22Rv1 (cell line): ENCODE measurements around the gene TET2.

Experiments
- H3K27ac ChIP-seq: fragments of 450-650 bp; 2 replicates; pipeline ENCODE4 v1.5.1; 2017
- ZFX ChIP-seq: fragments of 450-650 bp; IDR thresholded peaks from 2 replicates; pipeline ENCODE4 v1.6.1; 2017; ENCODE audit warnings: antibody characterized with exemption, borderline replicate concordance
- TF ChIP-seq, protein P1 (sequence below): fragments of 450-650 bp; IDR thresholded peaks from 2 replicates; pipeline ENCODE4 v1.5.1; 2017; ENCODE audit warnings: mild to moderate bottlenecking

Gene TET2

DNA sequence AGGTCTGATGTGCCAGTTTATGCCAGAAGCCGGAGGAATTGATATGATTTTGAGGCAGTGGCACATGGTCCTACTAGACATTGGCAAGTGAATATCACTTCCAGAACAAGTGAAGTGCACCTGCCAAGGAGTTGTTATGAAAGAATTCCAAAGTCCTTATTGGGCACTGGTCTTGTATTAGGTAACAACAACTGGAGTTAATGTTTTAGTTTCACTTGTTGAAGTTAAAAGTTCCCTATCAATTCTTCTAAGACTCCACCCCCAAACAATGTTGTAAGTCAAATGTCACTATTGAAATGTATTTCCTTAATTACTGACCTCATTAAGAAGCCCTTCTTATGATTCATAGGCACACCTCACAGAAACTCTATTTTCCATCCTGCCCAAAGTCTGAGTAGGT lies 3.1 kb downstream of the TET2 start:
- H3K27ac ChIP-seq, result no peak overlapping the region
- no peak for TF ChIP-seq ZFX
- TF ChIP-seq, protein P1, sequence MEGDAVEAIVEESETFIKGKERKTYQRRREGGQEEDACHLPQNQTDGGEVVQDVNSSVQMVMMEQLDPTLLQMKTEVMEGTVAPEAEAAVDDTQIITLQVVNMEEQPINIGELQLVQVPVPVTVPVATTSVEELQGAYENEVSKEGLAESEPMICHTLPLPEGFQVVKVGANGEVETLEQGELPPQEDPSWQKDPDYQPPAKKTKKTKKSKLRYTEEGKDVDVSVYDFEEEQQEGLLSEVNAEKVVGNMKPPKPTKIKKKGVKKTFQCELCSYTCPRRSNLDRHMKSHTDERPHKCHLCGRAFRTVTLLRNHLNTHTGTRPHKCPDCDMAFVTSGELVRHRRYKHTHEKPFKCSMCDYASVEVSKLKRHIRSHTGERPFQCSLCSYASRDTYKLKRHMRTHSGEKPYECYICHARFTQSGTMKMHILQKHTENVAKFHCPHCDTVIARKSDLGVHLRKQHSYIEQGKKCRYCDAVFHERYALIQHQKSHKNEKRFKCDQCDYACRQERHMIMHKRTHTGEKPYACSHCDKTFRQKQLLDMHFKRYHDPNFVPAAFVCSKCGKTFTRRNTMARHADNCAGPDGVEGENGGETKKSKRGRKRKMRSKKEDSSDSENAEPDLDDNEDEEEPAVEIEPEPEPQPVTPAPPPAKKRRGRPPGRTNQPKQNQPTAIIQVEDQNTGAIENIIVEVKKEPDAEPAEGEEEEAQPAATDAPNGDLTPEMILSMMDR, result no peak

DNA sequence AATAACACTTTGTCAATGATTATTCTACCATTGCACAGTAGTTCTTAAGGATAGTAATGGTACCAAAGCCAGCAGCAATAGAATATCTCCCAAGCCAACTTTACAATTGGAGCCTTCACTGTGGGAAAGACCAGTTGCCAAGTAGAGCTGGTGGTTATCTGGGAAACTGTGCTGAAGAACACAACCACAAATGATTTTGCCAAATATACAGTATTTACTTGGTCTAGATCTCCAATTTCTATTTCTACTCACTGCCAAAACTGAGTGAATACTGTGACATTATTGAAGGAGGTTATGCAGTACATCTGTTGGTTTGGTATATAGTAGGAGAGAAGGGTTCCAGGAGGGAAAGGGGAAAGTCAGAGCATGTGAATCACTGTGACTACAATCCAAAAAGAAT lies 3.8 kb downstream of the TET2 start:
- TF ChIP-seq, protein P1, result no peak
- TF ChIP-seq ZFX, result no peak
- no peak overlapping the region for H3K27ac ChIP-seq

DNA sequence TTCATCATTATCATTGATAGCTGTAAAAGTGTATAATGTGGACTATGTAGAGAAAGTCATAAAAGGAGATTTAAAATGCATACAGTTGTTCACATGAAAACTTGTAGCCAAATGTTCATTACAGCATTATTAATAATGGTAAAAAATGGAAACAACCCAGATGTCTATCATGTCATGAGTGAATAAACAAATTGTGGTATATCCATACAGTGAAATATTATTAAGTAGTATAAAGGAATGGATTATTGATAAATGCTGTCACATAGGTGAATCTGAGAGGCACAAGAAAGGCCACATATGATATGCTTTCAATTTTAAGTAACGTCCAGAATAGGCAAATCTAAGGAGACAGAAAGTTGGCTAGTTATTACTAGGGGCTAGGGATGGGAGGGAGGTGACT lies 7.1 kb downstream of the TET2 start:
- no peak overlapping the region for H3K27ac ChIP-seq
- TF ChIP-seq ZFX, result no peak
- TF ChIP-seq, protein P1, result no peak

DNA sequence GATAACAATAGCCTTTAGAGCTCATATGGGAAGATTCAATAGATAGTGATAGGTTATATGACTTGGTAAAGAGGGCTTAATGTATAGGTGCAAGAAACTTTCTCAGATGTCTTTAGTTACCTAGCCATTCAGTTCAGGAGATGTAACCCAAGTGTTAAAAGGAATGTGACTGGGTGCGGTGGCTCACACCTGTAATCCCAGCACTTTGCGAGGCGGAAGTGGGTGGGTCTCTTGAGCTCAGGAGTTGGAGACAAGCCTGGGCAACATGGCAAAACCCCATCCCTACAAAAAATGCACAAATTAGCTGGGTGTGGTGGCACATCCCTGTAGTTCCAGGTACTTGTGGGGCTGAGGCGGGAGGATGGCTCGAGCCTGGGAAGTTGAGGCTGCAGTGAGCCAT lies 7.9 kb downstream of the TET2 start:
- TF ChIP-seq, protein P1, result no peak
- no peak for TF ChIP-seq ZFX
- no peak overlapping the region for H3K27ac ChIP-seq

DNA sequence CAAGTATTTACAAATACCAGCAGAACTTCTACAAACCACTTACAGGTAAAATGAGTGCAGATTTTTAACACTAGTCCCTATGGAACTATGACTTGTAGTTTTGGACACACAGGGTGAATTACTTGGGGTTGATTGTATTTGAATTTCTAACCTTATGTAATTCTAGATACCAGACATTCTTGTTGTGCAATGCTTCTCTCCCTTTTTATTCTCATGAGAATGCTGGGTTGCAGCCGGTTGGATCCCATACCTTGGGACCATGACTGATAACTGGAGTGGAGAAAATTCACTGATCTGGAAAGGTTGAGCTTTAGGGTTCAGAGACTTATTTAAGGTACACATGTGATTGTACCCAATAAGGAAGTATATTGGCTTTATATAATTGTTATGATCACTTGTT lies 8.8 kb downstream of the TET2 start:
- TF ChIP-seq ZFX, result no peak
- TF ChIP-seq, protein P1, result no peak
- H3K27ac ChIP-seq, result no peak overlapping the region

DNA sequence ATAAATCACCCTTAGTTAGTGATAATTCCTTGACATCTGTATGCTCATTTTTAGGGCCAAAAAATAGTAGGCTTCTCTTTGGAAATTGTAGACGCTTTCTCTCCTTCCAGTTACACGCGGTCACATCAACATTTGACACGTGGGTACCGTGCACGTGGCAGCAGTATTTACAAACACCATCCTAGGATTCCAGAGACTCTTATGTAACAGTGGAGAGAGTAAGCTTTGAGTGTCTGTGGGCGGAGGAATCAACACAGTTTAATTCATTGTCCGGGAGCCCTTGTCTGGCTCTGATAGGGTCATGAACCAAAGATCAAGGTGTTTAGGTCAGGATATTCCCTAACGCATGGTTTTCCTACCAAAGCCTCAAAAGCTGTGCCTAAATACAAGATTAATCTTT lies 12.2 kb downstream of the TET2 start:
- TF ChIP-seq, protein P1, result no peak
- TF ChIP-seq ZFX, result no peak
- no peak overlapping the region for H3K27ac ChIP-seq

DNA sequence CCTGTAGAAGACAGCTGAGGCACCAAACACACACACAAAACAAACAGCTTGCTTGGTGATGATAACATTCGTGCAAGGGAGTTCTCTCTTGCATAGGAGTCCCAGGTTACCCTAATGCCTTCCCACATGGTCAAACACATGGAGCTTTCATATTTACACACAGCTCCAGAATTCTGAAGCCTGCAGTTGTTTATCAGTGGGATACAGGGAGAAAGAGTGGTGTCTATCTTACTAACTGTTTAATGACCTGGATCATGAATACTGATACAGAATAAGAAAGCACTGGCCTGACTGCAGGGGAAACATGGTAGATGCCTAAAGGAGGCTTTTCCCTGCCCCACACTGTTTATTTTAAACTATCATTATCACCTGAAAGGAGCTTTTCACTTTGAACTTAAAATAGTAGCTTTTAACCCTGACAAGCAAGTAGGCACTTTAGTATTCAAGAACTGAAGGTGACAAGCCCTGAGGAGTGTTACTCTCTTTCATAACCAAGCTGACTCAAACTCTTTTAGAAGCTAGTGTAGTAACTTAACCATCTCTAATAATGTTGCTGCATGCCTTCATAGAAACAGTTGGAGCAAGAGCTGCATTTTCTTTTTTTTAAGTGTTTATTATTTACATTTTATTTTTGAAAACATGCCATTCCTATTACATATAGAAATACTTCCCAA lies 15.6 kb downstream of the TET2 start:
- H3K27ac ChIP-seq, result no peak overlapping the region
- TF ChIP-seq, protein P1, result no peak
- no peak for TF ChIP-seq ZFX
